Keratinocyte (primary cell): Measurements from ENCODE around the gene RAB3IL1. TPM values are rescaled to one million over a fixed set of nuclear protein-coding genes. Genes with fewer than 3 reads are reported as not detected.

Source experiments
- DNase-seq: peaks from one replicate; pipeline ENCODE4 v3.0.0-alpha.2; 2011; ENCODE audit warnings: low read depth, missing footprints, low spot score
- FAIRE-seq: peaks from 2 replicates; lab custom pipeline; 2011; peaks lifted over from hg19 to GRCh38; lab: Jason Lieb, UNC
- H2AFZ ChIP-seq: 2 replicates; pipeline ENCODE4 v1.6.0; 2012; ENCODE audit warnings: low read length, control low read depth, inconsistent platforms; ENCODE audit not compliant: control insufficient read depth
- H3K27ac ChIP-seq: 2 replicates; pipeline ENCODE4 v1.5.1; 2011; ENCODE audit warnings: low read length; ENCODE audit not compliant: control insufficient read depth, insufficient read depth
- H3K27me3 ChIP-seq: 3 replicates; pipeline ENCODE4 v1.6.0; 2011; ENCODE audit warnings: low read length; ENCODE audit not compliant: control insufficient read depth, insufficient read depth; ENCODE audit errors: extremely low read depth
- H3K36me3 ChIP-seq, 2 experiments: 2 replicates in 1 of 2; 3 replicates in 1 of 2; pipeline ENCODE4 v1.5.1; 2011; ENCODE audit warnings: low read length in 2 of 2, mild to moderate bottlenecking in 1 of 2; ENCODE audit not compliant: control insufficient read depth in 2 of 2, insufficient read depth in 2 of 2; ENCODE audit errors: extremely low read depth in 1 of 2
- H3K4me1 ChIP-seq: 3 replicates; pipeline ENCODE4 v1.5.1; 2011; ENCODE audit warnings: low read length; ENCODE audit not compliant: control insufficient read depth, insufficient read depth; ENCODE audit errors: extremely low read depth
- H3K4me2 ChIP-seq: 3 replicates; pipeline ENCODE4 v1.6.0; 2011; ENCODE audit warnings: low read depth, low read length; ENCODE audit not compliant: control insufficient read depth, insufficient read depth; ENCODE audit errors: extremely low read depth
- H3K4me3 ChIP-seq, 3 experiments: fragments of 200-600 bp in 1 of 3; sonication (generic) in 1 of 3; 2 replicates in 2 of 3; 3 replicates in 1 of 3; pipeline ENCODE4 v1.5.1; 2011 to 2016; ENCODE audit warnings: low read length in 3 of 3, mild to moderate bottlenecking in 3 of 3, control low read depth in 2 of 3, inconsistent platforms in 1 of 3, low read depth in 1 of 3, mixed read lengths in 1 of 3, mixed run types in 1 of 3, moderate library complexity in 1 of 3; ENCODE audit not compliant: control insufficient read depth in 2 of 3, insufficient read depth in 2 of 3; ENCODE audit errors: extremely low read depth in 1 of 3
- H3K79me2 ChIP-seq: 2 replicates; pipeline ENCODE4 v1.6.0; 2012; ENCODE audit warnings: low read length; ENCODE audit not compliant: control insufficient read depth, insufficient read depth
- H3K9ac ChIP-seq: 3 replicates; pipeline ENCODE4 v1.6.0; 2011; ENCODE audit warnings: low read length; ENCODE audit not compliant: control insufficient read depth, insufficient read depth; ENCODE audit errors: extremely low read depth
- H3K9me1 ChIP-seq: 3 replicates; pipeline ENCODE4 v1.6.0; 2011; ENCODE audit warnings: low read length; ENCODE audit not compliant: control insufficient read depth, insufficient read depth; ENCODE audit errors: extremely low read depth
- H3K9me3 ChIP-seq: 2 replicates; pipeline ENCODE4 v1.5.1; 2012; ENCODE audit warnings: low read depth, low read length; ENCODE audit not compliant: control insufficient read depth
- H4K20me1 ChIP-seq: 3 replicates; pipeline ENCODE4 v1.6.0; 2011; ENCODE audit warnings: low read length; ENCODE audit not compliant: control insufficient read depth, insufficient read depth; ENCODE audit errors: extremely low read depth
- CTCF ChIP-seq, 3 experiments: IDR thresholded peaks in 1 of 3; conservative IDR thresholded peaks in 1 of 3; optimal IDR thresholded peaks in 1 of 3; 2 replicates in 2 of 3; 3 replicates in 1 of 3; pipeline versions ENCODE3 to v1.5.1; 2011; ENCODE audit warnings: low read length in 3 of 3, mild to moderate bottlenecking in 3 of 3, moderate library complexity in 2 of 3, control low read depth in 1 of 3, inconsistent platforms in 1 of 3; ENCODE audit not compliant: insufficient read depth in 2 of 3; ENCODE audit errors: extremely low read depth in 1 of 3
- EZH2 ChIP-seq: IDR thresholded peaks from one replicate; pipeline ENCODE4 v1.6.1; 2012; ENCODE audit warnings: inconsistent platforms, mild to moderate bottlenecking, low read length, moderate library complexity
- dilution Hi-C: fragments of 300-500 bp; cut with MboI; formaldehyde crosslinking; loops from one replicate; pipeline ENCODE4 v1.7.0; 2020; ENCODE audit warnings: low sequenced_read_pairs; ENCODE audit not compliant: extremely low pct_ligation_motif_present
- polyA plus RNA-seq, 5 experiments: library from polyadenylated mRNA; depleted of rRNA in 3 of 5; stranded (reverse) in 3 of 5; stranded (forward) in 1 of 5; unstranded in 1 of 5; fragments of >200 nt; gene quantifications; 1 replicate in 1 of 5; 2 replicates in 3 of 5; 3 replicates in 1 of 5; pipeline versions ENCODE4 v1.2.1 to v1.2.3, GENCODE V29; 2011 to 2012; ENCODE audit warnings: missing spikeins in 2 of 5, low read depth in 1 of 5, low replicate concordance in 1 of 5

Gene RAB3IL1
- polyA plus RNA-seq, 1 donor (not counting 4 experiments of a cell fraction or from before 2014, with no cell fraction given), result 0.31 TPM

- no peaks in the 10 kb centered on the region for H3K9me3 ChIP-seq
- H4K20me1 ChIP-seq, result peaks cover 3% of the 10 kb centered on the region
- dilution Hi-C loops, result loop anchor here (25.0 kb wide), 1 partner anchor 176 kb away; no protein-coding TSS in a partner anchor
- H2AFZ ChIP-seq, result no peak overlapping the region
- H3K4me1 ChIP-seq, result no peaks in the 10 kb centered on the region
- H3K4me3 ChIP-seq, result no peak overlapping the region
- FAIRE-seq (no peak), DNase-seq (no peak)
- no peaks in the 10 kb centered on the region for H3K79me2 ChIP-seq
- H3K9ac ChIP-seq, result no peak overlapping the region
- peaks cover 5% of the 10 kb centered on the region for H3K27me3 ChIP-seq
- no peaks in the 10 kb centered on the region for H3K36me3 ChIP-seq
- no peak overlapping the region for H3K27ac ChIP-seq
- H3K9me1 ChIP-seq, result no peaks in the 10 kb centered on the region
- TF ChIP-seq EZH2, result no peak
- no peak for TF ChIP-seq CTCF (optimal IDR thresholded peaks at IDR 0.05 in 1 of 3, IDR thresholded peaks at IDR 0.05 in 1 of 3, conservative IDR thresholded peaks at IDR 0.05 in 1 of 3; ENCODE audit: extremely low read depth in 1 of 3, insufficient read depth in 2 of 3, low read length in 3 of 3)
- H3K4me2 ChIP-seq, result no peak overlapping the region
Measured at GRCh38 chr11:61911128-61911700, 6.2 kb downstream of the RAB3IL1 start.

DNA sequence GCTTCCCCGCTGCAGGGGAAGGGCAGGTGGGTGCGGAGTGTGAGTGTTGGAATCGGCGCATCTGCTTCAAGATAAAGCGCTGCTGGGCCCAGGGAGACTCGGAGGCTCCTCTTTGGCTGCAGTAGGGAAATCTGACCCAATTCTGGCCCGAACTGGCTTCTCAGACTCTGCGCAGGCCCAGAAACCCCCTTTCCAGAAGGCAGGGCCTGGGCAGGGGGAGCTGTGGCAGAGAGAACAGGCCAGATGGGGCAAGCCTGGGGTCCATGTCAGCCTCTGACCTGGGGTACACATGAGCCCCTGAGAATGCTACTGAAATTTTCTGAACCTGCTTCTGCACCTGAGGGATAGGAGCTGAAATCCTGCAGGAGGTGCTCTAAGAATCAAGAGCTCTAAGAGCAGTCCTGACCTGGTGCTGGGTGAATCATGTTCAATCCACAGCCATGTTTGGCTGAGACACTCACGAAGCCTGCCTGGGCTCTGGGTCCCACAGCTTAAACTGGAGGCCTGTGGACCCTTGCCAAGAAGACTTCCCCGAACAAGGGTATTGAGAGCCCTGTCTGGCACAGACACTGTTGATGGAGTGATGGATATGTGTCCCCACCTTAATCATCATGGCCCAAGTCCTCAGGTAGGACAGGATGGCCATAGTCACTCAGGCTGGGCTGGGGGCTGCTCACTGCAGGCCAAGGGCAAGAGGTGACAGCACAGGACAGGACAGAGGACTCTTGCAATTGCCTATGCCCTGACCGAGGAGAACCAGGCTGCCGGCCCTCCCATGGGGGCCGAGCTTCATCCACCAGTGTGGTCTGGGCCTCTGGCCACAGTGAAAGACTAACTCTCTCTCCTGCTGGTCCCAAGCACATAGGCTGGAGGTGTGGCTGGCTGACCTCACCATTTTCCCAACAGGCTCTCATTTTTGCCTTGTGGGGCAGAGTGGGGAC, 6.9 kb downstream of the RAB3IL1 start:
- Histone ChIP-seq H4K20me1 (peaks cover 3% of the 10 kb centered on the region), H3K27ac (no peak overlapping the region), H3K9me3 (no peaks in the 10 kb centered on the region), H3K4me1 (no peaks in the 10 kb centered on the region), H3K36me3 (no peaks in the 10 kb centered on the region), H2AFZ (no peak overlapping the region), H3K9me1 (no peaks in the 10 kb centered on the region), H3K9ac (no peak overlapping the region), H3K4me3 (no peak overlapping the region), H3K4me2 (no peak overlapping the region), H3K79me2 (no peaks in the 10 kb centered on the region), H3K27me3 (peaks cover 4% of the 10 kb centered on the region)
- FAIRE-seq (no peak), DNase-seq (no peak)
- TF ChIP-seq EZH2, result no peak
- TF ChIP-seq CTCF (optimal IDR thresholded peaks at IDR 0.05 in 1 of 3, IDR thresholded peaks at IDR 0.05 in 1 of 3, conservative IDR thresholded peaks at IDR 0.05 in 1 of 3; ENCODE audit: extremely low read depth in 1 of 3, insufficient read depth in 2 of 3, low read length in 3 of 3), result no peak
- dilution Hi-C loops, result loop anchor here (25.0 kb wide), 1 partner anchor 177 kb away; no protein-coding TSS in a partner anchor
